Gastroesophageal sphincter (tissue), 3 donors: Measurements from ENCODE around the gene AGPAT3.

Source experiments
- CTCF ChIP-seq, 4 experiments: fragments of 200-600 bp in 2 of 4; fragments of 450-650 bp in 2 of 4; sonication (generic) in 1 of 4; IDR thresholded peaks; one replicate each; pipeline ENCODE4 v1.5.1; 2017 to 2019; ENCODE audit warnings: antibody characterized with exemption in 4 of 4, mild to moderate bottlenecking in 2 of 4, moderate library complexity in 2 of 4
- EP300 ChIP-seq: sonication (generic); formaldehyde crosslinking; IDR thresholded peaks from one replicate; pipeline ENCODE4 v1.6.1; 2017; ENCODE audit warnings: antibody characterized with exemption, mild to moderate bottlenecking
- POLR2A ChIP-seq, 2 donors: fragments of 450-650 bp; IDR thresholded peaks; one replicate each; pipeline ENCODE4 v1.6.1; 2017; ENCODE audit warnings: antibody characterized with exemption in 2 of 2, mild to moderate bottlenecking in 2 of 2, moderate library complexity in 1 of 2

- no peak for TF ChIP-seq POLR2A (IDR thresholded peaks at IDR 0.05)
- TF ChIP-seq CTCF (IDR thresholded peaks at IDR 0.05): no peak
- TF ChIP-seq EP300: no peak
These were observed 116.3 kb downstream of the AGPAT3 start for GRCh38 chr21:43981151-43981870.
